HG03432 (cell line): ENCODE results near the gene MESP1.

Experiments used
- ATAC-seq: cut with Tn5 transposase; IDR thresholded peaks from one replicate; pipeline ENCODE4 v1.9.1; 2021; ENCODE audit warnings: mild to moderate bottlenecking, moderate library complexity; ENCODE audit not compliant: unreplicated experiment

MESP1 gene

DNA sequence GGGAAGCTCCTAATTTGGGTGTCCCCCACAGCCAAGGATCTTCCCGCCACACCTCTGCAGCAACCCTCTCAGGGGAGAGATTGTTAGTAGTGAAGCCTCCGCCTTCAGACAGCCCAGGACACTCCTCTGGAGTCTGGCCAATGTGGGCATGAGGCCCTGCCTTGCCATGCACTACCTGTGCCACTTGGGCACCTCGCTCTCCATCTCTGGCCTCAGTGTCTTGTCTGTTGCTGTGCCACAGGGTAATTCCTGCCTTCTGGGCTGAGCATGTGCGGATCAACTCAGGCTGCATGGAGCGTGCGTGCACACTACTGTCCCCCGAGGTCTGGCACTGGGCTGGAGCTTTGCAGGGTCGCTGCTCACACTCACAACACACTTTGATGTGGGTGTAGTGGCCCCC lies 7.9 kb upstream of the MESP1 start:
- ATAC-seq: no peak

DNA sequence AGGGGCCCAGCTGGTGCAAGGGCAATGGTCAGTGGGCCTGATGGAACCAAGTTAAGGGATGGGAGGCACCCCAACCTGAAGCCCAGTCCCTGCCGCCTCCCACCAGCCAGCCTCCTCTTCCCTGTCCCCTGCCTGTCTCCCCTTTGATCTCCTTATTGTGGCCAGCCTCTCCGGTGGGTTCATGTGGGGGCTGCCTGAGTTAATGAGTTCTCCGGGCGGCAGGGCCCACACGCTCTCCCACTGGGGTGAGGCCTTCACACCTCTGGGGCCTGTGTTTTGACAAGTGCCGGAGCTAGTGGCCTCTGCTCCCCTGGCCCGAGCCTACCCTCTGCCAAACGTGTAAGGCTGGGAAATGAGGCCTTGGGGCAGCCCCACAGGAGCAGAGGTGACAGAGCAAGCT lies 7.2 kb upstream of the MESP1 start:
- no peak for ATAC-seq

DNA sequence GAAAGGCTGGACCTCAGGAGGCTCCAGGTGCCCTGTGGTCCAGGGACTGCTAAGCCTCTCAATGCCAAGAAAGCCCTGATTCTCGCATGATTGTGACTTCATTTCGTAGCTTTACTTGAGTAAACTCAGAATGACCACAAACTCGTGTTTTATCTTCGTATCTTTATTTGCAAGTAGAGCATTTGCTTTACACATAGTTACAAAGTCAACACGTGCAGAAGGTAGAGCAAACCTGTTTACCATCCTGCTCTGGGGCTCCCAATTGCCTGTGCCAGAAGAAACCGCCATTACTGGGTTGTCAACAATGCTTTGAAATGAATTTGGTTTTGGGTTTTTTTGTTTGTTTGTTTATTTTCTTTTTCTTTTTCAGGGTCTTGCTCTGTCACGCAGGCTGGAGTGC lies 5.8 kb upstream of the MESP1 start:
- ATAC-seq: no peak

DNA sequence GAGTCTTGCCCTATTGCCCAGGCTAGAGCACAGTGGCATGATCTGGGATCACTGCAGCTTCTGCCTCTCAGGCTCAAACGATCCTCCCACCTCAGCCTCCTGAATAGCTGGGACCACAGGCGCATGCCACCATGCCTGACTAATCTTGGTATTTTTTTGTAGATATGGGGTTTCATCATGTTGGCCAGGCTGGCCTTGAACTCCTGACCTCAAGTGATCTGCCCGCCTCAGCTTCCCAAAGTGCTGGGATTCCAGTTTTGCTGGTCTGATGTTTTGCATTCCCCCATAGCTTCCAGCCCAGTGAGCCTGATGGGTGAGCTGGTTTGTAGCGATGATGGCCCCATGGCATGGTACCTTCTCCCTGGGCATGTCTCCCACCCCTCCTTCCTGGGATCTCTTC lies 4.7 kb upstream of the MESP1 start:
- ATAC-seq: no peak

DNA sequence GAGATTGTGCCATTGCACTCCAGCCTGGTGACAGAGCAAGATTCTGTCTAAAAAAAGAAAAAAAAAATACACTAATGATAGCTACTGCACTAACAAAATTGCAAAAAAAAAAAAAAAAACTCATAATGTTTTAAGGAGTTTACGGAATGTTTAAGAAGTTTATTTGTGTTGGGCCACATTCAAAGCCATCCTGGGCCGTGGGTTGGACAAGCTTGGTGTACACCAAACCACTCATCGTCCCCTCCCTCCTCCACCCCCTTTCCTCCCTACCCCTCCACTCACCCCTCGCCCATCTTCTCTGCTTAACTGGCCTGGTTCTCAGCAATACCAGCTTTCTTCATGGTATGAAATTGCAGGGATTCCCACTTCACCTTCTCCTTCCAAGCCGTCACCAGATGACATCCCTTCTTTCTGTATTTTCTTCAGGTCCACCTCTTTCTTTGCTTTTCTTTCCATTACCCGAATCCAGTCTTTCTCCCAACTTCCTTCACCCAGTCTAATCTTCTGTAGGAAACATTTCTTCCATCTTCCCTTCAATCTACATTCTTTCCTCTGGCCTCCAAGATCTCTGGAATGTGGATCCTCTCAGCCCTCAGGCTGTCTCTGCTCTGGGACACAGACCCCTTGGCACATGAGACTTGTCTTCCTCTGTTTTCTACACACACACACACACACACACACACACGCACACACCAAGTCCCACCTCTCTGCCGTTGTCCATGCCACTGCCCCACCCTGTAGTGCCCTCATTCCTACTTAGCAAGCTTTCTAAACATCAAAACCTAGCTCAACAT lies 3.5 kb upstream of the MESP1 start:
- ATAC-seq: no peak

DNA sequence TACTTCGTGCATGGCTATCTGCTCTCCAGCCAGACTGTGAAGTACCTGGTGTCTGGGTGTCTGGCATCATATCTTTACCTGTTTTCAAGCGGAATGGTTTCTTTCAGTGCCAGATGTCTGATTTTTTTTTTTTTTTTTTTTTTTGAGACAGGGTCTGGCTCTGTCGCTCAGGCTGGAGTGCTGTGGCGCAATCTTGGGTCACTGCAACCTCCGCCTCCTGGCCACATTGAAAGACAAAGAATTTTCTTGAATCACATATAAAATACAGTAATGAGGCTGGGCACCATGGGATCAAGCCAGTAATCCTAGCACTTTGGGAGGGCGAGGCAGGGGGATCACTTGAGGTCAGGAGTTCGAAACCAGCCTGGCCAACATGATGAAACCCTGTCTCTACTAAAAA lies 2.8 kb upstream of the MESP1 start:
- no peak for ATAC-seq

DNA sequence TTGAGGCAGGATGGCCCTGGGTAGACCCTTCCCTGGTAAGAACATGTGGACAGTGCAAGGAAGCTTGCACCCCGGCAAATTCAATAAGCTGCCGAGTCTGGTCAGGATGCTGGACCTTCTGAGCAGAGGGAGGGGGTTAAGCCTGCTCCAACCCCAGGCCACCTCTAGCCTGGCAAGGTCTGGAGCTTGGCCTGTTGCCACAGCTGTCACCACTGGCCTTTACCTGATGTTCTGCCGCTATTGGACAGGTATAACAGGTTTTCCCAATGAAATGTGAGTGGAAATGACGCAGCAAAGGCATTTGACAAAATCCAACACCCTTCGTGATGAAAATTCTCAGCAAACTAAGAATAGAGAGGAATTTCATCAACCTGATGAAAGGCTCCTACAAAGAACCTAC lies 699 bp upstream of the MESP1 start:
- ATAC-seq: no peak

DNA sequence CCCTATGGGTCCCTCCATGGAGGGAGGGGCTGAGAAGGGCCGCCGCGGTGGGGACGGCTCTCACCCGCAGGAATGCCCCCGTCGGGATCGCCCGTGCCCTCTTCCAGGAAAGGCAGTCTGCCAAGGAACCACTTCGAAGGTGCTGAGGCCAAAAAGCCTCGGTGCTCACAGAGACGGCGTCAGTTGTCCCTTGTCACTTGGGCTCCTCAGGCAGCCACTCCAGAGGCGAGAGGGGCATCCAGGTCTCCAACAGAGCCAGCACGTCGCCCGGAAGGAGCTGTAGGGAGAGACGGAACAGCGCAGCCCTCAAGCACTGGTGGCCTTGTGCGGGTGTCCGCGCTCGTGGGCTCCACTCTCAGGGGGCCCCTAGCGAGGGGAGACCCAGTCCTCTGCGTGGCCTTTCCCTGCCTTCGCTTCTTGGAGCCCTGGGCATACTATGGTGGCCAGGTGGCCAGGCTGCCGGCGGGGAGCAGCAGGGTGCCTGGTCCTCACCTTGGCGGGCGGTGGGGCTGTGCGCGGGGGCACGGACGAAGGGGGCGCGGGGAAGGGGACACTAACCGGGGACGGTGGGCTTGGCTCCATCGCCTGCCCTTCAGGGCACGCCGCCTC lies 994 bp downstream of the MESP1 start:
- peak; percentile 5 for ATAC-seq

DNA sequence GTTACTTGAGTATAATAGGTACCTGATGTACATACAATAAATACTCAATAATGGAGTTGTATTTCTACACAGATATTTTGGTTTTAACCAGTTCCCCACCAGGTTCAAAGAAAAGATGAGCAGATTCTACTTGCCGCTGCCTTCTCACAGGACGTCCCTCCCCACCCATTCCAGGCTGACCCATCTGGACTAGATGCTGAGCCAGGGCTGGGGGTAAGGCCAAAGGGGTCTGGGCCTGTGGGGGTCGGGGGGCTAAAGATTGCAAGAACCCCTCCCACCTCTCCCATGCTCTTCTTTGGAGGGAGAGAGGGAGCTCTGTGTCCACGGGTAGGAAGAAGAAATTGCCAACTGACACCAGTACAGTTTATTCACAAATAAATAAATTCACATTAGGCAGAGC lies 1.5 kb downstream of the MESP1 start:
- ATAC-seq: no peak

DNA sequence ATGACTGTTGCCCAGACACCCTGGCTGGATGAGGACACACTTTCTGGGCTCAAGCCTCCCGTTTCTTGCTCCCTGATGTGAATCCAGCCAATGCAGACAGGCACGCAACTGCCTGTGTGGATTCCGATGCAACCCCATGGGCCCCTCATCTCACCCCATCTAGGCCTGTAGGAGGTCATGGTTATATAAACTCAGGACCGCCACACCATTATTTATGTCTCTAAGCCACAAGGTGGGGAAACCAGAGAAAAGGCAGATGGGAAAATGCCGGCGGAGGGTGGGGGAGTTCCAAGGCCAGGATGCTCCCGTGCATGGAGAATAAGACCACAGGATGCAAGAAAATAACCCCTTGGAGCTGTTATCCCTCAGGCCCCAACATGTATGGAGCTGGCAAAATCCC lies 2.0 kb downstream of the MESP1 start:
- ATAC-seq: no peak

DNA sequence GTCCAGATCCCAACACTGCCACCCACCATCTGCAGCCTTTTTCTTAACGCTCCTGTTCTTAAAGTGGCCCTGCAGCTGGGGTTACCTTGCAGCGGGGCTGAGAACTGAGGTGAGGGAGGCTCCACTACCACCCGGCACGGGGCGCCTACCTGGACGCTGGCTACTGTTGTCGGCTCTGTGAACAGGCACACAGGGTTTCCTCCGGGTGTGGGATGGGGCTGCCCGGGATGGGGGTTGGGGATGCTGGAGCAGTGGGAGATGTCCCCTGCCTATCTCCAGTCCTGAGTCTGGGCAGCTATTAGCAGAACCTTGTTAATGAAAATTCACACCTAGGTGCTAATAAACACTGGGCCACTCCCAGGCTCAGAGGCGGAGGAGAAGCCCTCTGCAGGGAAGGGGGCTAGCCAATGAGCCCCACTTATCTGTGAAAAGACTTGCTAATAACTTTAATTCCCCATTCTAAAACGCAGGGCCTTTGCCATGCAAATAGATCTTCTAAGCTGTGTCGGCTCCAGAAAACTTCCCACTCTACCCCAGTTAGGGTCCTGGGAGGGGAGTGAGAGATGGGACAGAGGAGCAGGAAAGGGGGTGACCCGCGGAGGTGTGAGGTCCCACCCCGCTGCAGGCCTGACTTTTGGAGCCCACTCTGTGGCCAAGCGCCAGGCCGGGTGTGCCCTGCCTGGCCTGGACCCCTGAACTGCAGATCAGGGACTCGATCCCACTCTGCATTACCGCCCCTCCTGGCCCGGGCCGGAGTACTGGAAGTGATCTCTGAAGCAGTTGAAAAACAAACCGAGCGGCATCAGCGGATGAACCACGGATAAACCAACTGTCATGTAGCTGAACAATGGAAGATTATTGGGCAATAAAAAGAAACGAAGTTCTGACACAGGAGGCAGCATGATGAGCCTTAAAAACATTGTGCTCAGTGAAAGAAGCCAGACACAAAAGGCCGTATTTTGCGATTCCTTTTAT lies 3.1 kb downstream of the MESP1 start:
- ATAC-seq: no peak

DNA sequence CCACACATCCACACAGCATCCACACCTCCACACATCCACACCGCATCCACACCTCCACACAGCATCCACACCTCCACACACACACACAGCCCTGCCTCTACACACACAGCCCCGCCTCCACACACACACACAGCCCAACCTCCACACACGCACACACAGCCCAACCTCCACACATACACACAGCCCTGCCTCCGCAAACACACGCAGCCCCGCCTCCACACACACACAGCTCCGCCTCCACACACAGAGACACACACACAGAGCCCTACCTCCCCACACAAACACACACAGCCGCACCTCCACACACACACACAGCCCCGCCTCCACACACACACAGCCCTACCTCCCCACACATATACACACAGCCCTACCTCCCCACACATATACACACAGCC lies 4.7 kb downstream of the MESP1 start:
- no peak for ATAC-seq

DNA sequence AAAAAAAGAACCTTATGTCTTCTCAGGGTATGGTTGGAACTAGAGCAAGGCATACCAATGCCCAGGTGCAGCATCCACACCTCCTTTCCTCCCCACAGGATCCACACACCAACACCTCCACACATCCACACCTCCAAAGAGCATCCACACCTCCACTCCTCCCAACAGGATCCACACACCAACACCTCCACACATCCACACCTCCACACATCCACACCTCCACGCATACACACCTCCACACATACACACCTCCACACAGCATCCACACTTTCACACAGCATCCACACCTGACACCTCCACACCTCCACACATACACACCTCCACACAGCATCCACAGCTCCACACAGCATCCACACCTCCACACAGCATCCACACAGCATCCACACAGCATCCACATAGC lies 5.3 kb downstream of the MESP1 start:
- no peak for ATAC-seq

DNA sequence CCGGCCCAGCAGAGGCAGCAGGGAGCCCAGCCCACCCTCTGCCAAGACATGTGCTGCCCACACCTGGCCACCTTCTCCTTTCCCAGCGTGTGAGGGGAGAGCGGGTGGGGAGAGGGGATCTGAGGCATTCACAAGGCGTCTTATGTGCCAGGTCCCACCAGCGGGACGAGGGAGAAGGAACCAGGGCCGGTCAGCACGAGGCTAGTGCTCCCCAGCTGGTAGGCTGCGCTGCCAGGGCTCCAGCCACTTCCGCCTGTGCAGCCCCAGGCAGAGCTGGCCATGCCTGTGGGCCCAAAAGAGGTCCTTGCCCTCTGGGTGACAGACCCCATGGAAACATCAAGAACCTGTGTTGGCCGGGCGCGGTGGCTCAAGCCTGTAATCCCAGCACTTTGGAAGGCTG lies 5.9 kb downstream of the MESP1 start:
- ATAC-seq: no peak

DNA sequence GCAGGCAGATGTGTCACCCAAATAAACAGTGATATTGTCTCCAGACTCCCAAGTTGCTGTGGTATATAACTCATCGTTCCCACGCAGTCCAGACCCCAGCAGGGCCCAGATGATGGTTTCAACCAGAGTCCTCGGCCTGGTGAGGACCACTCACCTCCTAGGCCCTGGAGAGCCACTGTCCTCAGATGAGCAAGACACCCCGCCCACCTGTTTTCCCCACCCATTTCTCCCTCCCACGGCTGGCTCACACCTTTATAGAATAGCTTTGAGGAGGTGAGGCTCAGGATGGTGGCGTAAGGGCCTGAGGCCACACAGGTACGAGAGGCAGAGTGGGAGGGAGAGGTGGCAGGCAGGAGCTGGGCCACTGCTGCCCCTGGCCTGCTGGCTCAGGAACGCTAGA lies 7.5 kb downstream of the MESP1 start:
- ATAC-seq: no peak

DNA sequence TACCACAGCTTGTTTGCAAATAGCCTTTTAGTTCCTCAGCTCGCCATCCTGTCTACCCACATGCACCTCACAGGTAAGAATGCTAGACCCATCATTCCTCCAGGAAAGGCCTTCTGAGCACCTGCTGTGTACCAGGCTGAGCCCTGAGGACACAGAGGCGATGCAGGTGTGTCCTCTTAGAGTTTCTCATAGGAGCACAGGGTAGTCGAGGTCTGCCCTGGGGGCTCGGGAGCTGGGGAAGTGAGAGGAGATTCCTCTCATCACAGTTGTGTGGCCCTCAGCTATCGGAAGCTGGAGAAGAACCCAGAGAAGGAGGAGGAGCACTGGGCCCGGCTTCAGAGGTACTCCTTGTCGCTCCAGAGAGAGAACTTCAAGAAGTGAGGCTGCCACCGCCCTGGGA lies 8.0 kb downstream of the MESP1 start:
- no peak for ATAC-seq

DNA sequence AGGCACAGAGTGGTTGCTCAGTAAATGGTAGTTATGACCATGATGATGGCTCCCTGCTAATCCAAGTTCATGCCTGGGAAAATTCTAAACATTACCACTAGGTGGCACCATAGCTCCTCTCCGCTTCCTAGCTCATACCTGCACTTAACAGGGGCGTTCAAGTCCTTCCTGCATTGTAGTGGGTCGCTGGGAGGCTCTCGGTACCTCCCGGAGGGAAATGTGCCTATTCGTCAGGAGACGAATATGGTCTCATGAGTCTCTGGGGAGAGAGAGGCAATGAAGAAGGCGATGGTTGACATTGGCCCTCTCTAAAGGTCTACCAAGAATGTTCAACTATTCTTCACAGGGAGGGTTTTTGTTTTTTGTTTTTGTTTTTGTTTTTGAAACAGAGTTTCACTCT lies 10.9 kb downstream of the MESP1 start:
- ATAC-seq: peak; percentile 71

DNA sequence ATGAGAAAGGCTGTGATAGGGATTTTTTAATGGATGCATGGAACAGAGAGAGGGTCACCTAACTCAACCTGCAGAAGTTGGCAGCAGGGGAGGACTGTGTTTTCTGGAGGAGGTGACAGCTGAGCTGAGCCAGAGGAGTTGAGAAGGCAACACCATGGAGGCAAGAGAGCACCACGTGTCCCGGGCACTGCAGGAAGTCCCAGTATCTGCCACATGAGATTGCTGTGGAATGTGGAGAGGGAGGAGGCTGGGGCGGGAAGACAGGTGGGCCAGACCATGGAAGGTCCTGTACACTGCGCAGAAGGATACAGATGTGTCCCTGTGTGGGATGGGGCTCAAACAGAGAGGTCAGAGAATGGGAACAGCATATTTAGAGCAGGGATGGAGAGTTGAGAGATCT lies 15.3 kb downstream of the MESP1 start:
- ATAC-seq: no peak

DNA sequence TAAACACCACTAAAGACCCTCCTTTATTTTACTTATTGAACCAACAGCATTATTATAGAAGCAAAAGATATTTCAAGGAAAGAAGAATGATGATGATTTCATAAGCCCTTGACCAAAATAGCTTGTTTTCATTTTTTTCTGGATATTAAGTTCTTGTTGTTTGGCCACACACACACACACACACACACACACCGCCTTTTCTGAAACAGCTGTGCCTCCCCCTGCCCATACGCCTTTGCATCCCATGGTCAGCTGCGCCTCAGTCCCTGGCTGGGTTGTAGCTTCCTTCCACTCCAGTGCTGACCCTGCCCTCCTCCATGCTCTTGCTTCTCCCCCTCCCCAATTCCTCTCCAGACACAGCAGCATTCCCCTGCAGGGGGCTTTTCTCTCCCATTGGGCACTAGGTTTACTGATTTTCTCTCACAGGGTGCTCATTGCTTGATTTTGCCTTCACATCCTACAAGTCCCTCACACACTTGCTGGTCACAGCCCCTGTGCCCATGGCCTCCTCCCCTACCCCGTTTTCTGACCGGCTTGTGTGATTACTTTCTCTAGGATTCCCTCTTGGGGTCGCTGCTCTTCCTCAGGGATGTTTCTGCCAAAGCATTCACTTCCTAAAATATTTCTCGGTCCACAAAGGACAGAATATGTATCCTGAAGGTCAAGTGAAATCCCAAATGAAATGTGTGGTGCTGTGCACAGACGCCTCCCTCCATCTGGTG lies 18.4 kb downstream of the MESP1 start:
- ATAC-seq: no peak

DNA sequence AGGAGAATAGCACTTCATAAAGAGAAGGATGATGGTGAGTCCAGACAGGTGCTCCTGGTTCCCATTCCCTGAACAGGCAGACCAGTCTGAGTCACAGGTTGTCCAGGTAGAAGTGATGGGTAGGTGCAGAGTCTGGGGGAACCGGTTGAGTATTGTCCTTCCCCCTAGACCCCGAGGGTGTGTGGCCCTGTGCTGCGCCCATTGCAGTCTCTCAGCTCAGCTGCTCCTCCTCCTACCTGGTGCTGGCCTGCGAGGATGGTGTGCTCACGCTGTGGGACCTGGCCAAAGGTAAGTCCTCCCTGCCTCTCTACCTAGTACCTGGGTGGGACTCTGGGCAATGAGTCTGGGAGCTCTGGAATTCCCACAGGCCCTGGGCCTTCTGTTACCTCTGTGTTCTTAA lies 19.8 kb downstream of the MESP1 start:
- ATAC-seq: no peak

DNA sequence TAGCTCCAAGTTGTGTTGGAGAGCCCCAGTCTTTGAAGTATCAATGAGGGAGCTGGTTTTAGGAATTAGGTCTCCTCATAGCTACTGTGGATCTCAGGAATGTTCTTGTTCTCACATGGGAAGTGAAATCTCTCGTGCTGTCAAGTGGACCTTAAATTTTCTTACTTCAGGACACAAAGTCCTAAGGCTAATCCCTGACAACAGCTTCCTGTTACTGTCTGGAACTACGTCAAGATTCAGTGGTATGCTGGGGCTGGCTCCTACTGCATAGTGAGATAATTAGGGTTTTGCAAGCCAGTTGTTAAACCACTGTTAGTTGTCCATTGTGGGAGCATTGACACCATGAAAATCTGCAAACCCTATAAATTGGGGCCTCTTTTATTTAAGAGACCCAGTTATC lies 22.8 kb downstream of the MESP1 start:
- no peak for ATAC-seq
